Mesothelial cell of epicardium (in vitro differentiated cells): Measurements from ENCODE around the gene LPIN1. TPM values are rescaled to one million over a fixed set of nuclear protein-coding genes. Genes with fewer than 3 reads are reported as not detected.
"Not testable (repeated sequence)": the region's sequence is repeated elsewhere in the genome, so short reads cannot be mapped to it uniquely, and the experiment has no call there.

Source experiments
- DNase-seq, 2 experiments: peaks; one replicate each; pipeline ENCODE4 v3.0.0; 2021; ENCODE audit warnings: low spot score in 2 of 2; ENCODE audit not compliant: unreplicated experiment in 2 of 2
- H3K27ac Mint-ChIP-seq: 2 replicates; pipeline ENCODE4 v1.8.0; 2021; ENCODE audit warnings: mixed read lengths
- H3K27me3 Mint-ChIP-seq: 2 replicates; pipeline ENCODE4 v1.8.0; 2021; ENCODE audit warnings: low read depth, mixed read lengths
- H3K36me3 Mint-ChIP-seq: 2 replicates; pipeline ENCODE4 v1.8.0; 2021; ENCODE audit warnings: mixed read lengths
- H3K4me1 Mint-ChIP-seq: 2 replicates; pipeline ENCODE4 v1.8.0; 2021; ENCODE audit warnings: mixed read lengths
- H3K4me3 Mint-ChIP-seq: 2 replicates; pipeline ENCODE4 v1.8.0; 2021; ENCODE audit warnings: mild to moderate bottlenecking, moderate library complexity, mixed read lengths
- H3K9me3 Mint-ChIP-seq: 2 replicates; pipeline ENCODE4 v1.8.0; 2021; ENCODE audit warnings: mixed read lengths
- total RNA-seq: library from RNA; stranded (reverse); gene quantifications from 3 replicates; pipeline ENCODE4 v1.2.1, GENCODE V29; 2021
- TF ChIP-seq, protein P1 (sequence below): fragments of 200-600 bp; sonication (generic); IDR thresholded peaks from one replicate; pipeline ENCODE4 v1.5.0; 2021; ENCODE audit warnings: antibody characterized with exemption; ENCODE audit not compliant: unreplicated experiment

LPIN1 gene
- total RNA-seq, 1 donor from 2014 or later, result 36.1 TPM

DNA sequence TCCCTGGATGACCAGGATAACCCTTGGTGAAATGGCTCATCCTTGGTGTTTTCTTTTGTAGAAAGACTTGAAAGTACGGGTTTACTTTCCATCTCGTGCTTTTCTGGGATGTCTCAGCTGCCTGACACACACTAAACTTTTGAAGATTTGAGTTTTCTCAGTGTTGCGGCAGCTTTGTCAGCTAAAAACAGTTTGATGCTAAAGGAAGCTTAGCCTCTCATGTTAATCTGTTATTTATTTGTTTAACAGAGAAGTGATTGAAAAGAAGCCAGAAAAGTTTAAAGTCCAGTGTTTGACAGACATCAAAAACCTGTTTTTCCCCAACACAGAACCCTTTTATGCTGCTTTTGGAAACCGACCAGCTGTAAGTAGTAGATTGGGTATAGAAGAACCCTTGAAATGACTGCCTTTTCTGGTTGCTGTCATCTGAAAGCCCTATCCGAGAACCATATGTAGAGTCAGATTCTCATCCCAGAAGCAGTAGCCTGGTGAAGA is 72.8 kb downstream of the LPIN1 start:
- H3K27me3 Mint-ChIP-seq, result no peaks in the 10 kb centered on the region
- peaks cover 3% of the 10 kb centered on the region for H3K9me3 Mint-ChIP-seq
- H3K27ac Mint-ChIP-seq, result no peak overlapping the region
- peaks cover 10% of the 10 kb centered on the region for H3K4me1 Mint-ChIP-seq
- TF ChIP-seq, protein P1, sequence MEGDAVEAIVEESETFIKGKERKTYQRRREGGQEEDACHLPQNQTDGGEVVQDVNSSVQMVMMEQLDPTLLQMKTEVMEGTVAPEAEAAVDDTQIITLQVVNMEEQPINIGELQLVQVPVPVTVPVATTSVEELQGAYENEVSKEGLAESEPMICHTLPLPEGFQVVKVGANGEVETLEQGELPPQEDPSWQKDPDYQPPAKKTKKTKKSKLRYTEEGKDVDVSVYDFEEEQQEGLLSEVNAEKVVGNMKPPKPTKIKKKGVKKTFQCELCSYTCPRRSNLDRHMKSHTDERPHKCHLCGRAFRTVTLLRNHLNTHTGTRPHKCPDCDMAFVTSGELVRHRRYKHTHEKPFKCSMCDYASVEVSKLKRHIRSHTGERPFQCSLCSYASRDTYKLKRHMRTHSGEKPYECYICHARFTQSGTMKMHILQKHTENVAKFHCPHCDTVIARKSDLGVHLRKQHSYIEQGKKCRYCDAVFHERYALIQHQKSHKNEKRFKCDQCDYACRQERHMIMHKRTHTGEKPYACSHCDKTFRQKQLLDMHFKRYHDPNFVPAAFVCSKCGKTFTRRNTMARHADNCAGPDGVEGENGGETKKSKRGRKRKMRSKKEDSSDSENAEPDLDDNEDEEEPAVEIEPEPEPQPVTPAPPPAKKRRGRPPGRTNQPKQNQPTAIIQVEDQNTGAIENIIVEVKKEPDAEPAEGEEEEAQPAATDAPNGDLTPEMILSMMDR, result no peak
- DNase-seq, result no peak
- H3K4me3 Mint-ChIP-seq, result no peak overlapping the region
- H3K36me3 Mint-ChIP-seq, result peaks cover 50% of the 10 kb centered on the region

DNA sequence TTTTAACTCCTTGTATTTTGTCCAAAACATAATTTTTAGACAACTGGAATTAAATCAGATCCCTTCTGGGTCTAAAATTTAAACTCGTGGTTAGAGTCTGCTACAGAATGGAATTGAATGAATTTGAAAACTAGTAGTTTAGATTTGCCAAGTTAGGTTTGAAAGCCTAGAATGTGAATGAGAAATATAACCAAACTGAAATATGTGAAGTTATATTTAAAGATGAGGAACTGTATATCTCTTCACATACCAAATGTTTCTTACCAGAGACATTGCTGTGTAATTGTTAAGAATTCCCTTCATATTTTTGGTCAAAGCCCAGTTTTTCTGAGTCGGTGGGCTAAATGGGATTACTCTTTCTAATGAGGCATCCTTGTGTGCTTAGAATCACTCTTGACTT is 74.2 kb downstream of the LPIN1 start:
- Mint-ChIP-seq H3K27me3 (no peaks in the 10 kb centered on the region), H3K4me1 (peaks cover 10% of the 10 kb centered on the region), H3K4me3 (no peak overlapping the region), H3K36me3 (peaks cover 51% of the 10 kb centered on the region), H3K27ac (no peak overlapping the region), H3K9me3 (peaks cover 3% of the 10 kb centered on the region)
- no peak for DNase-seq
- TF ChIP-seq, protein P1, result no peak

DNA sequence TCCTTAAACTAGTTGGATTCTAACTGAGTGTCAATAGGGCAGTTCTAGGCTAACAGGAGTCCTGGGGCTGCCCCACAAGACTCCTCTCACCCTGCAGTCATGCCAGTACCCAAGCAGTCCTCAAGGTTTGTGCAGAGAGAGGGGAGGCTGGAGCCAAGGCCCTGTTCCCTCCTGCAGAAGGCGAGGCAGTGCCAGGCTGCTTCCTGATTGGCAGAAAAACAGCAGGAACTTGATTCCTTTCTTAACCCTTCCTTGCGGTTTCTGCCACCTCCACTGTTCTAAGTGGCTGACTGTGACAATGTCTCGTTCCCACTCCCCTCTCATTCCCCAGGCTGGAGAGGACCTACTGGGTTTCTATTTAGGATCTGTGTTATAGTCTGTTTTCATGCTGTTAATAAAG is 75.3 kb downstream of the LPIN1 start:
- Mint-ChIP-seq H3K27ac (no peak overlapping the region), H3K27me3 (no peaks in the 10 kb centered on the region), H3K9me3 (peaks cover 3% of the 10 kb centered on the region), H3K4me3 (no peak overlapping the region), H3K36me3 (peaks cover 47% of the 10 kb centered on the region), H3K4me1 (peaks cover 10% of the 10 kb centered on the region)
- TF ChIP-seq, protein P1, result no peak
- DNase-seq, result no peak

DNA sequence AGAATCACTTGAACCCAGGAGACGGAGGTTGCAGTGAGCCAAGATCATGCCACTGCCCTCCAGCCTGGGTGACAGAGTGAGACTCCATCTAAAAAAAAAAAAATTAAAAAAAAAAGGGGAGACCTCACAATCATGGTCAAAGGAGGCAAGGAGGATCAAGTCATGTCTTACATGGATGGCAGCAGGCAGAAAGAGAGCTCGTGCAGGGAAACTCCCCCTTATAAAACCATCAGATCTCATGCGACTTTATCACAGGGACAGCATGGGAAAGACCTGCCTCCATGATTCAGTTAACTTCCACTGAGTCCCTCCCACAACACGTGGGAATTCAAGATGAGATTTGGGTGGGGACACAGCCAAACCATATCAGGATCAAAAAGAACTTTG is 75.9 kb downstream of the LPIN1 start:
- not testable (repeated sequence) for DNase-seq, H3K4me3 Mint-ChIP-seq, H3K27me3 Mint-ChIP-seq, H3K9me3 Mint-ChIP-seq, H3K27ac Mint-ChIP-seq
- Mint-ChIP-seq H3K4me1 (peaks cover 10% of the 10 kb centered on the region), H3K36me3 (peaks cover 45% of the 10 kb centered on the region)

DNA sequence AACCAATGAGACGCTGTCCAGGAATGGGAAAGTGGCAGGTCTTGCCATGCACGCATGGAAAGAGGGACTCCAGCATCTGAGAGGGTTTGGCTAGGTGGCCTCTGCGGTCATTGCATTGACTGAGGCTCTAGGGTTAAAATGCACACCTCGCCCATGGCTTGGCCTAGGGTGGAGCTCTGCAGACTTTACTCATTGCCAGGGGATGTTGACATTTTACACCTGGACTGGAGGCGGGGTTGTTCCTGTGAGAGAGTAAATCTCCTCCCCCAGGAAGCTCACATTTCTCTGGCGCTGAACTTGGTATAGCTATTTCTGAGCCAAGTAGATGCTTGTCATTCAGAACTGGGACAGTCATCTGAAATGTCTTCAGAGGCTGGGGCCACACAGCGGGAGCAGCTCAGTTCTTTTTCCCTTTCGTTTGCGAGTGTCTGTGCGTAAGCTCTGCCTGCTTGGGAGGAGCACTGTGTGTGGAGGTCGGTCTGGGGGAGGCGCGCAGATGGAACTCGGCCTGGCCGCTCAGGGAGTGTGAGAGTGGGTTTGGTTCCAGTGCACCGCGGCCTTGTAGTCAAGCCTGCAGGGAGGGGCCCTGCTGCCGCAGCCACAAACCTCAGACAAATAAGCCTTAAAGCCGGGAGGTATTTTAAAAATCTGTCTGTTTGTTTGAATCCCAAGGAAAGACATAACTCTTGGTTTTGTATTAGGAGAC is 76.5 kb downstream of the LPIN1 start:
- DNase-seq, result no peak
- no peaks in the 10 kb centered on the region for H3K27me3 Mint-ChIP-seq

More for the DNA sequence above, 76.5 kb downstream of the LPIN1 start:
- no peaks in the 10 kb centered on the region for H3K9me3 Mint-ChIP-seq
- H3K4me1 Mint-ChIP-seq, result peaks cover 10% of the 10 kb centered on the region
- H3K4me3 Mint-ChIP-seq, result no peak overlapping the region
- TF ChIP-seq, protein P1, result no peak
- no peak overlapping the region for H3K27ac Mint-ChIP-seq
- H3K36me3 Mint-ChIP-seq, result peaks cover 45% of the 10 kb centered on the region
